A549 (cell line): ENCODE measurements around the gene FAM89B. TPM values are rescaled to one million over a fixed set of nuclear protein-coding genes. Genes with fewer than 3 reads are reported as not detected.

Source experiments
- ATAC-seq, 2 experiments: fragments of 200-7000 bp in 1 of 2; fragments of >200 bp in 1 of 2; cut with Nextera tagmentation in 1 of 2; cut with Tn5 transposase in 1 of 2; 3 replicates each; pipeline versions ENCODE4 v1.8.0 to v1.9.1; 2018 to 2020; ENCODE audit warnings: mild to moderate bottlenecking in 1 of 2, moderate library complexity in 1 of 2
- CTCF ChIA-PET: fragments of 300-600 bp; sonication (Branson Sonifier 250); formaldehyde crosslinking; extraction: SDS; loops from one replicate; lab custom pipeline; 2021; ENCODE audit warnings: antibody characterized with exemption, inconsistent platforms; lab: Yijun Ruan, JAX
- POLR2A ChIA-PET: fragments of 350-600 bp; formaldehyde crosslinking; extraction: SDS; loops from one replicate; lab custom pipeline; 2021; ENCODE audit warnings: antibody characterized with exemption, inconsistent platforms; lab: Yijun Ruan, JAX
- DNase-seq, 2 experiments: peaks; one replicate each; pipeline versions ENCODE4 v3.0.0 to v3.0.0-alpha.2; 2011 to 2016; ENCODE audit warnings: low read depth in 1 of 2, low spot score in 1 of 2
- FAIRE-seq: peaks from 2 replicates; lab custom pipeline; 2011; peaks lifted over from hg19 to GRCh38; lab: Jason Lieb, UNC
- H3K27ac ChIP-seq, 2 experiments: fragments of >200 bp; sonication (Bioruptor Twin); formaldehyde crosslinking; 3 replicates each; pipeline ENCODE4 v1.5.1; 2016 to 2017
- H3K4me1 ChIP-seq: fragments of >200 bp; sonication (Bioruptor Twin); formaldehyde crosslinking; 3 replicates; pipeline ENCODE4 v1.6.1; 2016
- H3K4me2 ChIP-seq: fragments of >200 bp; sonication (Bioruptor Twin); formaldehyde crosslinking; 3 replicates; pipeline ENCODE4 v1.6.1; 2016
- H3K4me3 ChIP-seq: fragments of >200 bp; sonication (Bioruptor Twin); formaldehyde crosslinking; 3 replicates; pipeline ENCODE4 v1.5.1; 2016
- H3K9me3 ChIP-seq: fragments of >200 bp; sonication (Bioruptor Twin); formaldehyde crosslinking; 3 replicates; pipeline ENCODE4 v1.6.1; 2016
- BHLHE40 ChIP-seq: IDR thresholded peaks from 2 replicates; pipeline ENCODE4 v1.6.1; 2012; ENCODE audit warnings: low read depth, low read length, inconsistent platforms
- CBX2 ChIP-seq: fragments of 200-600 bp; sonication (generic); IDR thresholded peaks from 2 replicates; pipeline ENCODE4 v1.6.1; 2016; ENCODE audit warnings: low read depth, mild to moderate bottlenecking, borderline replicate concordance
- CBX8 ChIP-seq: fragments of 200-600 bp; sonication (generic); IDR thresholded peaks from 2 replicates; pipeline ENCODE4 v1.6.1; 2016
- CEBPB ChIP-seq, 2 experiments: fragments of >200 bp in 1 of 2; sonication (Bioruptor Twin) in 1 of 2; formaldehyde crosslinking in 1 of 2; IDR thresholded peaks; 2 replicates each; pipeline ENCODE4 v1.6.1; 2012 to 2016
- CHD4 ChIP-seq: fragments of 200-600 bp; sonication (generic); IDR thresholded peaks from 2 replicates; pipeline ENCODE4 v1.6.1; 2016; ENCODE audit warnings: antibody characterized with exemption, mild to moderate bottlenecking, borderline replicate concordance
- EHF ChIP-seq: fragments of 250-450 bp; sonication (Bioruptor Pico); IDR thresholded peaks from 2 replicates; pipeline ENCODE4 v1.5.0; 2020; ENCODE audit warnings: mild to moderate bottlenecking
- FOSB ChIP-seq: fragments of 250-450 bp; sonication (Bioruptor Pico); IDR thresholded peaks from 2 replicates; pipeline ENCODE4 v1.5.0; 2020; ENCODE audit warnings: mild to moderate bottlenecking, moderate library complexity
- FOSL2 ChIP-seq, 2 experiments: fragments of 450-650 bp in 1 of 2; fragments of >200 bp in 1 of 2; sonication (Bioruptor Twin) in 1 of 2; formaldehyde crosslinking; IDR thresholded peaks; 2 replicates each; pipeline versions ENCODE4 v1.5.0 to v1.6.1; 2016 to 2020; ENCODE audit warnings: mild to moderate bottlenecking in 1 of 2, moderate library complexity in 1 of 2
- HDAC2 ChIP-seq: fragments of 200-600 bp; sonication (generic); IDR thresholded peaks from 2 replicates; pipeline ENCODE4 v1.6.1; 2016
- HOXB13 ChIP-seq: fragments of 250-450 bp; sonication (Bioruptor Pico); IDR thresholded peaks from 2 replicates; pipeline ENCODE4 v1.5.0; 2020; ENCODE audit warnings: low read depth, mild to moderate bottlenecking, moderate library complexity
- KDM1A ChIP-seq: fragments of 200-600 bp; sonication (generic); IDR thresholded peaks from 2 replicates; pipeline ENCODE4 v1.6.1; 2016; ENCODE audit warnings: low read depth, mild to moderate bottlenecking
- KDM5A ChIP-seq: fragments of 200-600 bp; sonication (generic); IDR thresholded peaks from 2 replicates; pipeline ENCODE4 v1.6.1; 2016; ENCODE audit warnings: antibody characterized with exemption, mild to moderate bottlenecking
- MAZ ChIP-seq: fragments of 150-350 bp; IDR thresholded peaks from 2 replicates; pipeline ENCODE4 v1.6.1; 2014; ENCODE audit warnings: antibody characterized with exemption, low read depth, low read length, borderline replicate concordance
- MYC ChIP-seq: IDR thresholded peaks from 2 replicates; pipeline ENCODE4 v1.6.1; 2012; ENCODE audit warnings: mild to moderate bottlenecking, inconsistent platforms, low read length, improper control_type of control experiment, borderline replicate concordance
- NFE2L2 ChIP-seq: fragments of 150-350 bp; conservative IDR thresholded peaks from 2 replicates; pipeline ENCODE4 v1.6.1; 2014; ENCODE audit warnings: low read length
- NPAS2 ChIP-seq: fragments of 250-450 bp; sonication (Bioruptor Pico); IDR thresholded peaks from 2 replicates; pipeline ENCODE4 v1.8.0; 2022; ENCODE audit warnings: mild to moderate bottlenecking, moderate library complexity, borderline replicate concordance
- NR3C1 ChIP-seq: fragments of >200 bp; sonication (Bioruptor Twin); formaldehyde crosslinking; IDR thresholded peaks from 3 replicates; pipeline ENCODE4 v1.6.1; 2017
- RARB ChIP-seq: fragments of 250-450 bp; sonication (Bioruptor Pico); IDR thresholded peaks from 2 replicates; pipeline ENCODE4 v1.8.0; 2021; ENCODE audit warnings: mild to moderate bottlenecking, moderate library complexity
- RFX5 ChIP-seq: fragments of 450-650 bp; IDR thresholded peaks from 2 replicates; pipeline ENCODE4 v1.7.1; 2014; ENCODE audit warnings: antibody characterized with exemption, mild to moderate bottlenecking, moderate library complexity
- SMC3 ChIP-seq: fragments of >200 bp; sonication (Bioruptor Twin); formaldehyde crosslinking; IDR thresholded peaks from 3 replicates; pipeline ENCODE4 v1.6.1; 2018; ENCODE audit warnings: inconsistent platforms
- ZC3H11A ChIP-seq: fragments of 450-650 bp; IDR thresholded peaks from 2 replicates; pipeline ENCODE4 v1.6.1; 2014; ENCODE audit warnings: antibody characterized with exemption, mild to moderate bottlenecking
- ZFP36 ChIP-seq: fragments of 450-650 bp; IDR thresholded peaks from 2 replicates; pipeline ENCODE4 v1.6.1; 2014; ENCODE audit warnings: borderline replicate concordance; ENCODE audit not compliant: partially characterized antibody
- ZNF302 ChIP-seq: fragments of 250-450 bp; sonication (Bioruptor Pico); IDR thresholded peaks from 2 replicates; pipeline ENCODE4 v1.9.0; 2021; ENCODE audit warnings: inconsistent platforms, mild to moderate bottlenecking, moderate library complexity
- WGBS: methylation state at CpG from one replicate; pipeline ENCODE4 v1.1.6; 2017; ENCODE audit errors: missing lambda C conversion rate; 5-methylcytosine and 5-hydroxymethylcytosine counted together
- polyA plus RNA-seq, 4 experiments: library from polyadenylated mRNA; depleted of rRNA in 3 of 4; stranded (reverse); fragments of >200 nt; fragmentation: RNase III in 1 of 4; extraction: RNeasy Plus Mini Kit Qiagen cat#74134 plus additional on column Dnase treatment in 1 of 4; gene quantifications; 2 replicates in 3 of 4; 3 replicates in 1 of 4; pipeline ENCODE4 v1.2.3, GENCODE V29; 2011 to 2017
- TF ChIP-seq, protein P1 (sequence below): IDR thresholded peaks from 2 replicates; pipeline ENCODE4 v1.6.1; 2012
- TF ChIP-seq, protein P2 (sequence below): fragments of >200 bp; sonication (Bioruptor Twin); formaldehyde crosslinking; IDR thresholded peaks from 3 replicates; pipeline ENCODE4 v1.5.1; 2016
- TF ChIP-seq, protein P3 (sequence below): fragments of 250-450 bp; sonication (Bioruptor Pico); IDR thresholded peaks from 2 replicates; pipeline ENCODE4 v1.5.0; 2021; ENCODE audit warnings: mild to moderate bottlenecking, moderate library complexity, borderline replicate concordance
- TF ChIP-seq, protein P4 (sequence below): fragments of 450-650 bp; IDR thresholded peaks from 2 replicates; pipeline ENCODE4 v1.6.1; 2014; ENCODE audit warnings: antibody characterized with exemption
- TF ChIP-seq, protein P5 (sequence below): IDR thresholded peaks from 2 replicates; pipeline ENCODE4 v1.6.1; 2012
- TF ChIP-seq, protein P6 (sequence below): IDR thresholded peaks from 2 replicates; pipeline ENCODE4 v1.6.1; 2012; ENCODE audit warnings: low read depth, borderline replicate concordance
- TF ChIP-seq, protein P7 (sequence below): fragments of 250-450 bp; sonication (Bioruptor Pico); IDR thresholded peaks from 2 replicates; pipeline ENCODE4 v1.5.0; 2020; ENCODE audit warnings: low read depth, mild to moderate bottlenecking, moderate library complexity

FAM89B gene
- polyA plus RNA-seq, 2 of the 4 experiments (the other 2 are of a cell fraction), result 13.5 to 23.9 TPM

DNA sequence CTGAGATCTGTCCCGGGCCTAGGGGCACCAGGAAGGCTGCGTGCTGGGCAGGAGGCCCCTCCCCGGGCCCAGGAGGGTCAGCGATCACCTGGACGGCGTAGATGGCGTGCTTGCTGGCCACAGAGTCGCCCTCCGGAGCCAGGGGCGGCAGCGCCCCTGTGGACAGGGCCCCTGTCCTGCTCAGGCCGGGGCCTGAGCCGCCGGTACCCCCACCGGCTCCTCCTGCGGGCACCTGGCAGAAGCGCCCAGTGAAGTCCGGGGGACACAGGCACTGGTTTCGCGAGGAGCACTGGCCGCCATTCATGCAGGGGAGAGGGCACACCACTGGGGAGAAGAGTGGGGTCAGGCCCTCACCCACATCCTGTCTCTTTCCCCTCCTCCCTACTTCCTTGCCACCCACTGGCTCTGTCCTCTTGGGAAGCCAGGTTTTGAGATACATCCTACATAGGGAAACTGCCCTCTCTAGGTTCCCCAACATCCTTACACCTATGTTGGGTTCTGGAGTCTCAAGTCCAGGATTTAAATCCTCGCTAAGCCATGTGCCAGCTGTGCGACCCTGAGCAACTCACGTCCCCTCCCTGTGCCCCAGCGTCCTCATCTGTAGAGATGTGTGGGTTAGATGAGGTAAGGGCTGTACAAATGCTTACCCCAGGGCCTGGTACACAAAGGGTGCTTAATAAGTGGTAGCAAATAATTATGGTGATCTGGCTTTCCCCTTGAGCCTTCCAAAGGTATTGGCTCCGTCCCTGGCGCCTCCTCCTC lies 18.1 kb upstream of the FAM89B start:
- H3K9me3 ChIP-seq, result no peaks in the 10 kb centered on the region
- CTCF ChIA-PET, result interaction anchor here (1.4 to 8.0 kb wide), 5 partner anchors 12 to 43 kb away, joined by 4 to 148 read pairs (median 9); partner anchors contain the start of genes FAM89B, SCYL1 and ZNRD2
- H3K27ac ChIP-seq, result peak overlapping the region; percentile 94 to 99; a peak in 5 of 6 replicates
- ATAC-seq, result no peak
- 88% methylated on average over 14 of the region's 27 CpGs for WGBS
- peak overlapping the region; percentile 98; the same call in 2 of the 3 replicates for H3K4me2 ChIP-seq
- no peak for TF ChIP-seq CEBPB (IDR thresholded peaks at IDR 0.05)
- TF ChIP-seq FOSB (CRISPR knock-in tag), result no peak
- TF ChIP-seq CBX2, result no peak
- TF ChIP-seq, protein P1, sequence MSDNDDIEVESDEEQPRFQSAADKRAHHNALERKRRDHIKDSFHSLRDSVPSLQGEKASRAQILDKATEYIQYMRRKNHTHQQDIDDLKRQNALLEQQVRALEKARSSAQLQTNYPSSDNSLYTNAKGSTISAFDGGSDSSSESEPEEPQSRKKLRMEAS, result no peak
- TF ChIP-seq, protein P2, sequence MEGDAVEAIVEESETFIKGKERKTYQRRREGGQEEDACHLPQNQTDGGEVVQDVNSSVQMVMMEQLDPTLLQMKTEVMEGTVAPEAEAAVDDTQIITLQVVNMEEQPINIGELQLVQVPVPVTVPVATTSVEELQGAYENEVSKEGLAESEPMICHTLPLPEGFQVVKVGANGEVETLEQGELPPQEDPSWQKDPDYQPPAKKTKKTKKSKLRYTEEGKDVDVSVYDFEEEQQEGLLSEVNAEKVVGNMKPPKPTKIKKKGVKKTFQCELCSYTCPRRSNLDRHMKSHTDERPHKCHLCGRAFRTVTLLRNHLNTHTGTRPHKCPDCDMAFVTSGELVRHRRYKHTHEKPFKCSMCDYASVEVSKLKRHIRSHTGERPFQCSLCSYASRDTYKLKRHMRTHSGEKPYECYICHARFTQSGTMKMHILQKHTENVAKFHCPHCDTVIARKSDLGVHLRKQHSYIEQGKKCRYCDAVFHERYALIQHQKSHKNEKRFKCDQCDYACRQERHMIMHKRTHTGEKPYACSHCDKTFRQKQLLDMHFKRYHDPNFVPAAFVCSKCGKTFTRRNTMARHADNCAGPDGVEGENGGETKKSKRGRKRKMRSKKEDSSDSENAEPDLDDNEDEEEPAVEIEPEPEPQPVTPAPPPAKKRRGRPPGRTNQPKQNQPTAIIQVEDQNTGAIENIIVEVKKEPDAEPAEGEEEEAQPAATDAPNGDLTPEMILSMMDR, result no peak
- TF ChIP-seq ZFP36, result no peak
- no peak for TF ChIP-seq NR3C1
- TF ChIP-seq KDM1A, result no peak
- no peak for TF ChIP-seq SMC3
- TF ChIP-seq, protein P3, sequence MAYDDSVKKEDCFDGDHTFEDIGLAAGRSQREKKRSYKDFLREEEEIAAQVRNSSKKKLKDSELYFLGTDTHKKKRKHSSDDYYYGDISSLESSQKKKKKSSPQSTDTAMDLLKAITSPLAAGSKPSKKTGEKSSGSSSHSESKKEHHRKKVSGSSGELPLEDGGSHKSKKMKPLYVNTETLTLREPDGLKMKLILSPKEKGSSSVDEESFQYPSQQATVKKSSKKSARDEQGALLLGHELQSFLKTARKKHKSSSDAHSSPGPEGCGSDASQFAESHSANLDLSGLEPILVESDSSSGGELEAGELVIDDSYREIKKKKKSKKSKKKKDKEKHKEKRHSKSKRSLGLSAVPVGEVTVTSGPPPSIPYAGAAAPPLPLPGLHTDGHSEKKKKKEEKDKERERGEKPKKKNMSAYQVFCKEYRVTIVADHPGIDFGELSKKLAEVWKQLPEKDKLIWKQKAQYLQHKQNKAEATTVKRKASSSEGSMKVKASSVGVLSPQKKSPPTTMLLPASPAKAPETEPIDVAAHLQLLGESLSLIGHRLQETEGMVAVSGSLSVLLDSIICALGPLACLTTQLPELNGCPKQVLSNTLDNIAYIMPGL (CRISPR knock-in tag), result no peak
- TF ChIP-seq CHD4, result no peak
- TF ChIP-seq, protein P4, sequence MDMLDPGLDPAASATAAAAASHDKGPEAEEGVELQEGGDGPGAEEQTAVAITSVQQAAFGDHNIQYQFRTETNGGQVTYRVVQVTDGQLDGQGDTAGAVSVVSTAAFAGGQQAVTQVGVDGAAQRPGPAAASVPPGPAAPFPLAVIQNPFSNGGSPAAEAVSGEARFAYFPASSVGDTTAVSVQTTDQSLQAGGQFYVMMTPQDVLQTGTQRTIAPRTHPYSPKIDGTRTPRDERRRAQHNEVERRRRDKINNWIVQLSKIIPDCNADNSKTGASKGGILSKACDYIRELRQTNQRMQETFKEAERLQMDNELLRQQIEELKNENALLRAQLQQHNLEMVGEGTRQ, result no peak
- TF ChIP-seq KDM5A, result no peak
- TF ChIP-seq MYC, result no peak
- TF ChIP-seq BHLHE40, result no peak
- TF ChIP-seq NFE2L2, result no peak
- TF ChIP-seq CBX8, result no peak
- TF ChIP-seq, protein P5, sequence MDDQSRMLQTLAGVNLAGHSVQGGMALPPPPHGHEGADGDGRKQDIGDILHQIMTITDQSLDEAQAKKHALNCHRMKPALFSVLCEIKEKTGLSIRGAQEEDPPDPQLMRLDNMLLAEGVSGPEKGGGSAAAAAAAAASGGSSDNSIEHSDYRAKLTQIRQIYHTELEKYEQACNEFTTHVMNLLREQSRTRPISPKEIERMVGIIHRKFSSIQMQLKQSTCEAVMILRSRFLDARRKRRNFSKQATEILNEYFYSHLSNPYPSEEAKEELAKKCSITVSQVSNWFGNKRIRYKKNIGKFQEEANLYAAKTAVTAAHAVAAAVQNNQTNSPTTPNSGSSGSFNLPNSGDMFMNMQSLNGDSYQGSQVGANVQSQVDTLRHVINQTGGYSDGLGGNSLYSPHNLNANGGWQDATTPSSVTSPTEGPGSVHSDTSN, result no peak
- no peak for TF ChIP-seq ZNF302 (CRISPR knock-in tag)
- FAIRE-seq, result no peak
- peaks cover 61% of the 10 kb centered on the region for H3K4me1 ChIP-seq
- DNase-seq, result no peak
- H3K4me3 ChIP-seq, result no peak overlapping the region
- POLR2A ChIA-PET, result interaction anchor here (0.5 to 1.0 kb wide), 3 partner anchors 16 to 199 kb away, joined by 3 read pairs; partner anchors contain the start of gene ZNRD2

DNA sequence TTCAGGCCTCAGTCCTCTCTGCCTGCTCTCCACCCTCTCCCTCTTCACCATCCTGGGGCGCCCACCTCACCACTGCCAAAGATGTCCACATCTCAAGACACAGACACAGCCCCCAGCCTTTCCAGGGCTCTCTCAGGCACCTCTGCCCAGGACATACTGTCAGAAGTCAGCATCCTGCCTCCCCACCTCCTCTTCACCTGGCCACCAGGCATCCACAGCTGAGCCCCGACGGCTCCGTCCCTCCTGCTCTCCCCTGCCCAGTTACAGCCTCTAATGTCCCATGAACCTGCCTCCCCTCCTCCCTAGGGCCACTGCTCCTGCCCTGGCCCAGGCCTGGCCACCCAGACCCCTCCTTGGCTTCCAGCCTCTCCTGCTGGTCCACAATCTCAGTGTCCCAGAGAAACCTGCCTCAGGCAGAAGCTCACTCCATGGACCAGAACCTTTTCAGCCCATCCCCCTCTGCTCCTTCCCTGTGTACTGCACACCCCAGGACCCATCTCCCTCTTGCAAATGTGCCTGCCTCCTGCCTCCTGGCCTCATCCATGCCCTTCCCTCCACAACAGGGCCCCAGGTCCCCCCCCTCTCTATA lies 17.4 kb upstream of the FAM89B start:
- H3K9me3 ChIP-seq, result no peaks in the 10 kb centered on the region
- peak overlapping the region; percentile 94 to 99 for H3K27ac ChIP-seq
- no peak for DNase-seq
- H3K4me2 ChIP-seq, result peak overlapping the region; percentile 98
- POLR2A ChIA-PET, result interaction anchor here (1.0 kb wide), 1 partner anchor 15 kb away, joined by 3 read pairs; the partner anchor contains the start of gene ZNRD2
- no peak for FAIRE-seq
- no peak overlapping the region for H3K4me3 ChIP-seq
- 88% methylated on average over 4 of the region's 4 CpGs for WGBS
- peaks cover 68% of the 10 kb centered on the region for H3K4me1 ChIP-seq
- CTCF ChIA-PET, result interaction anchor here (0.9 to 8.0 kb wide), 6 partner anchors 13 to 44 kb away, joined by 3 to 148 read pairs (median 6); partner anchors contain the start of genes FAM89B and SCYL1
- ATAC-seq, result no peak
- TF ChIP-seq ZC3H11A, result no peak
- no peak for TF ChIP-seq EHF (CRISPR knock-in tag)
- TF ChIP-seq NPAS2 (CRISPR knock-in tag), result no peak
- no peak for TF ChIP-seq MYC
- TF ChIP-seq, protein P6, sequence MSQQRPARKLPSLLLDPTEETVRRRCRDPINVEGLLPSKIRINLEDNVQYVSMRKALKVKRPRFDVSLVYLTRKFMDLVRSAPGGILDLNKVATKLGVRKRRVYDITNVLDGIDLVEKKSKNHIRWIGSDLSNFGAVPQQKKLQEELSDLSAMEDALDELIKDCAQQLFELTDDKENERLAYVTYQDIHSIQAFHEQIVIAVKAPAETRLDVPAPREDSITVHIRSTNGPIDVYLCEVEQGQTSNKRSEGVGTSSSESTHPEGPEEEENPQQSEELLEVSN, result no peak
- TF ChIP-seq, protein P7, sequence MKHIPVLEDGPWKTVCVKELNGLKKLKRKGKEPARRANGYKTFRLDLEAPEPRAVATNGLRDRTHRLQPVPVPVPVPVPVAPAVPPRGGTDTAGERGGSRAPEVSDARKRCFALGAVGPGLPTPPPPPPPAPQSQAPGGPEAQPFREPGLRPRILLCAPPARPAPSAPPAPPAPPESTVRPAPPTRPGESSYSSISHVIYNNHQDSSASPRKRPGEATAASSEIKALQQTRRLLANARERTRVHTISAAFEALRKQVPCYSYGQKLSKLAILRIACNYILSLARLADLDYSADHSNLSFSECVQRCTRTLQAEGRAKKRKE, result no peak
- no peak for TF ChIP-seq FOSL2 (IDR thresholded peaks at IDR 0.05)
- TF ChIP-seq FOSL2 (CRISPR knock-in tag; IDR thresholded peaks at IDR 0.05), result no peak
- no peak for TF ChIP-seq HOXB13
- TF ChIP-seq ZNF302 (CRISPR knock-in tag), result no peak
- no peak for TF ChIP-seq MAZ
- no peak for TF ChIP-seq HDAC2
- no peak for TF ChIP-seq RFX5
- TF ChIP-seq RARB (CRISPR knock-in tag), result no peak
